SK-N-DZ (cell line): ENCODE results near the gene AP1AR.
A peak's percentile ranks its signal among the peaks of the same experiment; 100 is the strongest.

Source experiments
- DNase-seq: peaks from one replicate; pipeline ENCODE4 v3.0.0-alpha.2; 2015; ENCODE audit warnings: low spot score

The AP1AR gene

GRCh38 chr4:112222219-112222955, 9.2 kb upstream of the AP1AR start:
- DNase-seq: no peak

GRCh38 chr4:112225157-112225556, 6.4 kb upstream of the AP1AR start:
- no peak for DNase-seq

GRCh38 chr4:112230879-112231778, 458 bp upstream of the AP1AR start:
- peak; percentile 95 for DNase-seq

GRCh38 chr4:112234952-112235609, 3.5 kb downstream of the AP1AR start:
- peak; percentile 41 for DNase-seq

- no peak for DNase-seq
Measured at GRCh38 chr4:112236040-112236439, 4.5 kb downstream of the AP1AR start.

- DNase-seq: no peak
Measured at GRCh38 chr4:112238833-112239232, 7.2 kb downstream of the AP1AR start.

- DNase-seq: no peak
Measured at GRCh38 chr4:112245383-112245782, 13.8 kb downstream of the AP1AR start.

GRCh38 chr4:112247021-112247420, 15.4 kb downstream of the AP1AR start:
- DNase-seq: no peak

GRCh38 chr4:112251019-112251643, 19.5 kb downstream of the AP1AR start:
- DNase-seq: no peak

- DNase-seq: no peak
Measured at GRCh38 chr4:112252234-112252633, 20.6 kb downstream of the AP1AR start.

- no peak for DNase-seq
Measured at GRCh38 chr4:112253382-112254000, 21.9 kb downstream of the AP1AR start.

- no peak for DNase-seq
Measured at GRCh38 chr4:112257098-112257497, 25.5 kb downstream of the AP1AR start.

- DNase-seq: no peak
Measured at GRCh38 chr4:112266823-112267222, 35.2 kb downstream of the AP1AR start.

- DNase-seq: no peak
Measured at GRCh38 chr4:112270051-112270450, 38.5 kb downstream of the AP1AR start.

- no peak for DNase-seq
Measured at GRCh38 chr4:112270640-112271421, 39.2 kb downstream of the AP1AR start.

- DNase-seq: no peak
Measured at GRCh38 chr4:112272292-112272691, 40.7 kb downstream of the AP1AR start.

GRCh38 chr4:112274959-112275358, 43.4 kb downstream of the AP1AR start:
- DNase-seq: no peak

GRCh38 chr4:112276113-112276512, 44.5 kb downstream of the AP1AR start:
- no peak for DNase-seq

- no peak for DNase-seq
Measured at GRCh38 chr4:112277220-112277619, 45.6 kb downstream of the AP1AR start.

- DNase-seq: no peak
Measured at GRCh38 chr4:112277705-112278448, 46.3 kb downstream of the AP1AR start.
